BLaER1 treated with 17β-estradiol and CSF1 and Interleukin-3, amounts not matched to agents 10 nM and 100 nM (cell line): Measurements from ENCODE around the gene SERPIND1.
"Not testable (repeated sequence)": the region's sequence is repeated elsewhere in the genome, so short reads cannot be mapped to it uniquely, and the experiment has no call there.

Experiments used
- H3K27ac ChIP-seq, 11 experiments: shearing (Covaris generic); formaldehyde crosslinking; 2 replicates each; pipeline ENCODE4 v1.8.1; 2022
- H3K27me3 ChIP-seq, 11 experiments: shearing (Covaris generic); formaldehyde crosslinking; 2 replicates each; pipeline ENCODE4 v1.8.1; 2022
- H3K36me3 ChIP-seq, 11 experiments: shearing (Covaris generic); formaldehyde crosslinking; 2 replicates each; pipeline ENCODE4 v1.8.1; 2022
- H3K4me1 ChIP-seq, 10 experiments: shearing (Covaris generic); formaldehyde crosslinking; 2 replicates each; pipeline ENCODE4 v1.8.1; 2022
- H3K4me2 ChIP-seq, 11 experiments: shearing (Covaris generic); formaldehyde crosslinking; 2 replicates each; pipeline ENCODE4 v1.8.1; 2022
- H3K4me3 ChIP-seq, 10 experiments: shearing (Covaris generic); formaldehyde crosslinking; 2 replicates each; pipeline ENCODE4 v1.8.1; 2022
- H3K9ac ChIP-seq, 11 experiments: shearing (Covaris generic); formaldehyde crosslinking; 2 replicates each; pipeline ENCODE4 v1.8.1; 2022
- H3K9me3 ChIP-seq, 11 experiments: shearing (Covaris generic); formaldehyde crosslinking; replicated peaks in 1 of 11; 2 replicates each; pipeline ENCODE4 v1.8.1; 2022
- H4K20me1 ChIP-seq, 11 experiments: shearing (Covaris generic); formaldehyde crosslinking; 2 replicates each; pipeline ENCODE4 v1.8.1; 2022
- Cebpa-rat ChIP-seq, 11 experiments: shearing (Covaris generic); IDR thresholded peaks; 2 replicates each; pipeline ENCODE4 v1.8.1; 2022

SERPIND1 gene

DNA sequence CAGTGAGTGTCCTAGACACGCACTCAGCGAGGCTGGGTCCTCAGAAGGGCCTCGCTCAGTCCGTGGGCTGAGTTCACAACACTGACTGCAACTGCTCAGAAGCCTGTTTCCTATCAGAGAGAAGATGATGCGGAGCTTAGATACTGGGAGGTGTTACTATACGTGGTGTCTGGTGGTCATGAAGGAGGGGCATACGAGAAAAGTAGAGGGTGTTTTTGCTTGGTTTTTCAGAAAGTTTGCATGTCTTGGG is 9.5 kb upstream of the SERPIND1 start:
- Histone ChIP-seq H3K4me3 (no peak overlapping the region), H3K27me3 (no peaks in the 10 kb centered on the region), H3K36me3 (peaks cover 50 to 94% (median 79%) of the 10 kb centered on the region in 11 experiments), H3K4me2 (no peak overlapping the region), H3K9ac (no peak overlapping the region), H3K4me1 (peaks cover 10 to 14% (median 11%) of the 10 kb centered on the region in 10 experiments; a peak in 19 of 20 replicates), H3K27ac (no peak overlapping the region), H4K20me1 (peaks cover 0 to 7% (median 0%) of the 10 kb centered on the region in 11 experiments; a peak in 1 of 22 replicates), H3K9me3 (peaks cover 0 to 10% (median 0%) of the 10 kb centered on the region in 11 experiments; a peak in 8 of 22 replicates)
- no peak for TF ChIP-seq Cebpa-rat (IDR thresholded peaks at IDR 0.05)

DNA sequence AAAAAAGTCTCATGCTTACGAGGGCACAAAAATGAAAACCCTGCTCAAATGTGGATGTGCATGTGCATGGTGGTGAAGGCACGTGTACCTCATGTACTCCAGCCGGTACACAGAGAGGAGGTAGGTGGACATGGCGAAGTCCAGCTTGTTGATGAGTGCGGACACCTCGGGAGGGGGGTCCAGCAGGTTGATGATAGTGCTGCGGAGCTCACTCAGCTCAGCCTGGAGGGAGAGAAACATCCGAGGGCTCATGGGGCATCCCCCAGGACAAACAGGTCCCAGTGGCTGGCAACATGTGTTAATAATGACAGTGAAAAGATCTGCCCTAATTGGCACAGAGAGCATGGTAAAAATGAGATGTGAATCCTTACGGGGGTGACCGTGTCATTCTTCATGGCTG is 9.2 kb upstream of the SERPIND1 start:
- H3K4me3 ChIP-seq: no peak overlapping the region
- peaks cover 49 to 91% (median 75%) of the 10 kb centered on the region in 11 experiments for H3K36me3 ChIP-seq
- no peaks in the 10 kb centered on the region for H3K27me3 ChIP-seq
- peaks cover 0 to 7% (median 0%) of the 10 kb centered on the region in 11 experiments; a peak in 1 of 22 replicates for H4K20me1 ChIP-seq
- no peak overlapping the region for H3K4me2 ChIP-seq
- H3K27ac ChIP-seq: no peak overlapping the region
- peaks cover 0 to 12% (median 0%) of the 10 kb centered on the region in 11 experiments; a peak in 8 of 22 replicates for H3K9me3 ChIP-seq
- H3K9ac ChIP-seq: no peak overlapping the region
- no peak for TF ChIP-seq Cebpa-rat (IDR thresholded peaks at IDR 0.05)
- peaks cover 13 to 18% (median 15%) of the 10 kb centered on the region in 10 experiments; a peak in 19 of 20 replicates for H3K4me1 ChIP-seq

GRCh38 chr22:20765938-20766337 is 8.0 kb upstream of the SERPIND1 start:
- Histone ChIP-seq H4K20me1 (peaks cover 0 to 7% (median 0%) of the 10 kb centered on the region in 11 experiments; a peak in 1 of 22 replicates), H3K4me2 (no peak overlapping the region), H3K27ac (no peak overlapping the region), H3K9ac (no peak overlapping the region), H3K36me3 (peaks cover 49 to 79% (median 72%) of the 10 kb centered on the region in 11 experiments), H3K9me3 (peaks cover 0 to 12% (median 0%) of the 10 kb centered on the region in 11 experiments; a peak in 8 of 22 replicates), H3K4me3 (no peak overlapping the region), H3K4me1 (peaks cover 15 to 27% (median 21%) of the 10 kb centered on the region in 10 experiments; a peak in 19 of 20 replicates), H3K27me3 (no peaks in the 10 kb centered on the region)
- no peak for TF ChIP-seq Cebpa-rat (IDR thresholded peaks at IDR 0.05)

GRCh38 chr22:20766530-20766929 is 7.4 kb upstream of the SERPIND1 start:
- Histone ChIP-seq H3K36me3 (peaks cover 46 to 75% (median 68%) of the 10 kb centered on the region in 11 experiments), H3K27ac (no peak overlapping the region), H3K9ac (no peak overlapping the region), H3K4me2 (no peak overlapping the region), H3K4me1 (peaks cover 15 to 28% (median 21%) of the 10 kb centered on the region in 10 experiments; a peak in 19 of 20 replicates), H3K4me3 (no peak overlapping the region), H4K20me1 (peaks cover 0 to 7% (median 0%) of the 10 kb centered on the region in 11 experiments; a peak in 1 of 22 replicates), H3K27me3 (no peaks in the 10 kb centered on the region), H3K9me3 (peaks cover 0 to 12% (median 0%) of the 10 kb centered on the region in 11 experiments; a peak in 8 of 22 replicates)
- TF ChIP-seq Cebpa-rat (IDR thresholded peaks at IDR 0.05): no peak

DNA sequence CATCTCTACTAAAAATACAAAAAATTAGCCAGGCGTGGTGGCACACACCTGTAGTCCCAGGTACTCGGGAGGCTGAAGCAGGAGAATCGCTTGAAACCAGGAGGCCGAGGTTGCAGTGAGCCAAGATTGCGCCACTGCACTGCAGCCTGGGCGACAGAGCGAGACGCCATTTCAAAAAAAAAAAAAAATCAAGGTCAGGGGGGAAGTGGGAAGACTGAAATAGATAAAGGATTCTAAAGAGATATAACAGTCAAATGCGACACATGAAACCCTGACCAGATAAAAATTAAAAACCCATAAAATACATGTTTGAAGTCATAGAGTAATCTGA is 4.5 kb upstream of the SERPIND1 start:
- Histone ChIP-seq H3K9ac (peak overlapping the region in 2 of 11 experiments; percentile 1 to 11; a peak in 3 of 22 replicates), H3K4me2 (peak overlapping the region; percentile 24 to 72 (median 61); a peak in 21 of 22 replicates)
- TF ChIP-seq Cebpa-rat (IDR thresholded peaks at IDR 0.05): peak in 8 of 11 experiments; percentile 59 to 79 (median 62); a peak in 12 of 22 replicates

GRCh38 chr22:20771918-20772625 is 1.8 kb upstream of the SERPIND1 start:
- Histone ChIP-seq H3K27ac (peak overlapping the region in 1 of 11 experiments; percentile 22; a peak in 1 of 22 replicates), H3K27me3 (no peaks in the 10 kb centered on the region), H3K4me3 (no peak overlapping the region), H3K9me3 (peaks cover 0 to 12% (median 0%) of the 10 kb centered on the region in 11 experiments; a peak in 8 of 22 replicates), H3K9ac (no peak overlapping the region), H4K20me1 (peaks cover 0 to 6% (median 0%) of the 10 kb centered on the region in 11 experiments; a peak in 2 of 22 replicates), H3K4me1 (peaks cover 15 to 64% (median 56%) of the 10 kb centered on the region in 10 experiments; a peak in 19 of 20 replicates), H3K4me2 (no peak overlapping the region), H3K36me3 (peaks cover 5 to 61% (median 27%) of the 10 kb centered on the region in 11 experiments; a peak in 19 of 22 replicates)
- TF ChIP-seq Cebpa-rat (IDR thresholded peaks at IDR 0.05): no peak

More for the DNA sequence above, 4.5 kb upstream of the SERPIND1 start:
- H3K27ac ChIP-seq: peak overlapping the region in 9 of 11 experiments; percentile 40 to 75 (median 68); a peak in 17 of 22 replicates
- peaks cover 0 to 12% (median 0%) of the 10 kb centered on the region in 11 experiments; a peak in 8 of 22 replicates for H3K9me3 ChIP-seq
- peaks cover 15 to 45% (median 39%) of the 10 kb centered on the region in 10 experiments; a peak in 19 of 20 replicates for H3K4me1 ChIP-seq
- not testable (repeated sequence) for H3K27me3 ChIP-seq, H3K4me3 ChIP-seq
- H4K20me1 ChIP-seq: peaks cover 0 to 13% (median 0%) of the 10 kb centered on the region in 11 experiments; a peak in 2 of 22 replicates
- peaks cover 19 to 61% (median 45%) of the 10 kb centered on the region in 11 experiments for H3K36me3 ChIP-seq

- peaks cover 22 to 63% (median 57%) of the 10 kb centered on the region in 10 experiments for H3K4me1 ChIP-seq
- no peak for TF ChIP-seq Cebpa-rat (IDR thresholded peaks at IDR 0.05)
- no peaks in the 10 kb centered on the region for H3K27me3 ChIP-seq
- H3K36me3 ChIP-seq: peaks cover 5 to 75% (median 29%) of the 10 kb centered on the region in 11 experiments; a peak in 20 of 22 replicates
- H3K4me2 ChIP-seq: peak overlapping the region in 6 of 11 experiments; percentile 2 to 79 (median 21); a peak in 7 of 22 replicates
- H3K27ac ChIP-seq: no peak overlapping the region
- no peak overlapping the region for H3K9ac ChIP-seq
- H4K20me1 ChIP-seq: peaks cover 0 to 6% (median 0%) of the 10 kb centered on the region in 11 experiments; a peak in 3 of 22 replicates
- no peak overlapping the region for H3K4me3 ChIP-seq
- H3K9me3 ChIP-seq: no peaks in the 10 kb centered on the region
These were observed 969 bp downstream of the SERPIND1 start for GRCh38 chr22:20774882-20775281.

DNA sequence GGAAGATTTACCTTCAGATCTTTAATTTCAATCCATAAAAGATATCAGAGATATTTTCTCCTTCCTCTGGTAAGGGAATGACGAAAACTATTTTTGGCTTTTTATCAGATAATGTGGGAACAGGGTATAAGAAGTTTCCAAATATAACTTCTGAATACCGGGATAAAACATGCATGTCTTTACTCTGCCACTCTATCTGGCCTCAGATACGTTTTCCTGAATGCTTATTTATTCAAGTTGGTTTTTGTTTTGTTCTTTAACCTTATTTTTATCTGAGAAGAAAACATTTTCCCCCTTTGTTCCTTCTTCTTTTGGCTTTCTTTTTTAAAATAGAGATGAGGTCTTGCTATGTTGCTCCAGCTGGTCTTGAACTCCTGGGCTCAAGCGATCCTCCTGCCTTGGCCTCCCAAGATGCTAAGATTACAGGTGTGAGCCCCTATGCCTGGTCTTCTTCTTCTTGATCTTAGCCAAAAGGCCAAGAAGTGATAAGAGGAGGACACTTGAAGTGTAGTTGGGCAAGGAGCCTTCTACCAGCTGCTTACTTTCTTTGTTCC is 1.5 kb downstream of the SERPIND1 start:
- Histone ChIP-seq H3K9me3 (no peaks in the 10 kb centered on the region), H3K9ac (no peak overlapping the region), H4K20me1 (peaks cover 0 to 6% (median 0%) of the 10 kb centered on the region in 11 experiments; a peak in 3 of 22 replicates), H3K4me3 (no peak overlapping the region), H3K4me1 (peaks cover 22 to 63% (median 55%) of the 10 kb centered on the region in 10 experiments), H3K27ac (no peak overlapping the region), H3K4me2 (peak overlapping the region in 6 of 11 experiments; percentile 2 to 79 (median 18); a peak in 5 of 22 replicates), H3K27me3 (no peaks in the 10 kb centered on the region), H3K36me3 (peaks cover 5 to 80% (median 33%) of the 10 kb centered on the region in 11 experiments; a peak in 20 of 22 replicates)
- no peak for TF ChIP-seq Cebpa-rat (IDR thresholded peaks at IDR 0.05)
